ENCODE data around the gene PCBP3. TPM values are rescaled to one million over a fixed set of nuclear protein-coding genes. Genes with fewer than 3 reads are reported as not detected.
"Not testable (repeated sequence)": the region's sequence is repeated elsewhere in the genome, so short reads cannot be mapped to it uniquely, and the experiment has no call there.

PCBP3 gene
- total RNA-seq, 4 donors from 2014 or later = 0.77 to 8.6 (median 3.2) TPM; not detected in 1

DNA sequence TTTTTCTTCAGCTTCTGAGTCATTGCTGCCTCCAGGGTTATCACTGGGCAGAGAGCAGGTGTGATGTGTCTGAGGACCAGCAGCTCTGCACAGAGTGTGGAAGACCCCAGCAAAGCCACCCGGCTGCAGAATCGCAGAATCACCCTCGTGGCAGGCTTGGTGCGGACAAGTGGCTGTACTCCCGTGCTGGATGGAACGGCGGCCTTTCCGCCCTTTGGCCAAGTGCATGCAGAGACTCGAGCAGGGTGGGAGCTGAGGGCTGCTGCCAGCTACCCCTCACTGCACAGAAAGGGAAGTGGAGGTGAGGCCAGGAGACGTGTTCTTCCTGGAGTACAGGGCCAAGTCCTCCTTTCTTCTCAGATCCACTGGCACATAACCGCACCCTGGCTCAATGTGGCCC, 162.5 kb downstream of the PCBP3 start:
- TF ChIP-seq CTCF (IDR thresholded peaks at IDR 0.05) (no peak), POLR2A (IDR thresholded peaks at IDR 0.05) (no peak)
- no peaks in the 10 kb centered on the region for H3K36me3 ChIP-seq
- no peaks in the 10 kb centered on the region for H3K4me1 ChIP-seq
- H3K27ac ChIP-seq = no peak overlapping the region
- H3K9me3 ChIP-seq = no peaks in the 10 kb centered on the region
- intact Hi-C loops (cut with DNase I; ENCODE audit: low total_unique reads) = no loop called here
- H3K4me3 ChIP-seq = no peak overlapping the region
- no peaks in the 10 kb centered on the region for H3K27me3 ChIP-seq
- DNase-seq = no peak

DNA sequence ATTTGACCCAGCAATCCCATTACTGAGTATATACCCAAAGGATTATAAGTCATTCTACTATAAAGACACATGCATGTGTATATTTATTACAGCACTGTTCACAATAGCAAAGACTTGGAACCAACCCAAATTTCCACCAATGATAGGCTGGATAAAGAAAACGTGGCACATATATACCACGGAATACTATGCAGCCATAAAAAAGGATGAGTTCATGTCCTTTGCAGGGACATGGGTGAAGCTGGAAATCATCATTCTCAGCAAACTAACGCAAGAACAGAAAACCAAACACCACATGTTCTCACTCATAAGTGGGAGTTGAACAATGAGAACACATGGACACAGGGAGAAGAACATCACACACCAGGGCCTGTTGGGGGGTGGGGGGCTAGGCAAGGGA, 165.1 kb downstream of the PCBP3 start:
- DNase-seq; H3K4me3 ChIP-seq; H3K36me3 ChIP-seq; H3K27ac ChIP-seq; H3K4me1 ChIP-seq; H3K9me3 ChIP-seq; intact Hi-C loops (cut with DNase I; ENCODE audit: low total_unique reads); H3K27me3 ChIP-seq: not testable (repeated sequence)

GRCh38 chr21:45809421-45809820, 165.9 kb downstream of the PCBP3 start:
- H3K4me1 ChIP-seq = no peaks in the 10 kb centered on the region
- intact Hi-C loops (cut with DNase I; ENCODE audit: low total_unique reads) = no loop called here
- H3K27me3 ChIP-seq = no peaks in the 10 kb centered on the region
- no peak overlapping the region for H3K4me3 ChIP-seq
- H3K9me3 ChIP-seq = no peaks in the 10 kb centered on the region
- DNase-seq = no peak
- no peaks in the 10 kb centered on the region for H3K36me3 ChIP-seq
- TF ChIP-seq POLR2A (IDR thresholded peaks at IDR 0.05) (no peak), CTCF (IDR thresholded peaks at IDR 0.05) (no peak)
- no peak overlapping the region for H3K27ac ChIP-seq

- DNase-seq = no peak
- H3K27ac ChIP-seq = no peak overlapping the region
Observed at GRCh38 chr21:45811136-45811535, 167.6 kb downstream of the PCBP3 start.

GRCh38 chr21:45814210-45814940, 170.8 kb downstream of the PCBP3 start:
- intact Hi-C loops (cut with DNase I; ENCODE audit: low total_unique reads); H3K27me3 ChIP-seq; H3K27ac ChIP-seq; H3K9me3 ChIP-seq; H3K4me3 ChIP-seq; DNase-seq; H3K36me3 ChIP-seq; H3K4me1 ChIP-seq: not testable (repeated sequence)

More at GRCh38 chr21:45811136-45811535, 167.6 kb downstream of the PCBP3 start:
- Histone ChIP-seq H3K9me3 (no peaks in the 10 kb centered on the region), H3K36me3 (no peaks in the 10 kb centered on the region), H3K4me1 (no peaks in the 10 kb centered on the region), H3K4me3 (no peak overlapping the region), H3K27me3 (no peaks in the 10 kb centered on the region)
- TF ChIP-seq CTCF (IDR thresholded peaks at IDR 0.05) (no peak), POLR2A (IDR thresholded peaks at IDR 0.05) (no peak)
- intact Hi-C loops (cut with DNase I; ENCODE audit: low total_unique reads) = no loop called here

- DNase-seq; intact Hi-C loops (cut with DNase I; ENCODE audit: low total_unique reads); H3K4me3 ChIP-seq; H3K4me1 ChIP-seq; H3K27ac ChIP-seq; H3K9me3 ChIP-seq; H3K36me3 ChIP-seq; H3K27me3 ChIP-seq: not testable (repeated sequence)
Observed at GRCh38 chr21:45815781-45816180, 172.3 kb downstream of the PCBP3 start.

GRCh38 chr21:45816794-45817193, 173.3 kb downstream of the PCBP3 start:
- Histone ChIP-seq H3K27ac (no peak overlapping the region), H3K4me1 (peaks cover 0 to 8% of the 10 kb centered on the region in 2 donors), H3K36me3 (no peaks in the 10 kb centered on the region), H3K27me3 (no peaks in the 10 kb centered on the region), H3K9me3 (no peaks in the 10 kb centered on the region), H3K4me3 (no peak overlapping the region)
- no peak for TF ChIP-seq CTCF (IDR thresholded peaks at IDR 0.05)
- TF ChIP-seq POLR2A (IDR thresholded peaks at IDR 0.05) = no peak
- no peak for DNase-seq
- intact Hi-C loops (cut with DNase I; ENCODE audit: low total_unique reads) = no loop called here
